Body of pancreas (tissue), 4 donors: ENCODE results near the gene SYPL1.

Experiments
- POLR2A ChIP-seq, 3 donors: fragments of 450-650 bp; IDR thresholded peaks; one replicate each; pipeline ENCODE4 v1.6.1; 2016; ENCODE audit warnings: antibody characterized with exemption in 3 of 3, mild to moderate bottlenecking in 2 of 3
- TF ChIP-seq, protein P1 (sequence below), 7 experiments: fragments of 450-650 bp in 4 of 7; fragments of 200-600 bp in 3 of 7; sonication (generic) in 3 of 7; IDR thresholded peaks; one replicate each; pipeline ENCODE4 v1.5.1; 2016 to 2019; ENCODE audit warnings: antibody characterized with exemption in 7 of 7

DNA sequence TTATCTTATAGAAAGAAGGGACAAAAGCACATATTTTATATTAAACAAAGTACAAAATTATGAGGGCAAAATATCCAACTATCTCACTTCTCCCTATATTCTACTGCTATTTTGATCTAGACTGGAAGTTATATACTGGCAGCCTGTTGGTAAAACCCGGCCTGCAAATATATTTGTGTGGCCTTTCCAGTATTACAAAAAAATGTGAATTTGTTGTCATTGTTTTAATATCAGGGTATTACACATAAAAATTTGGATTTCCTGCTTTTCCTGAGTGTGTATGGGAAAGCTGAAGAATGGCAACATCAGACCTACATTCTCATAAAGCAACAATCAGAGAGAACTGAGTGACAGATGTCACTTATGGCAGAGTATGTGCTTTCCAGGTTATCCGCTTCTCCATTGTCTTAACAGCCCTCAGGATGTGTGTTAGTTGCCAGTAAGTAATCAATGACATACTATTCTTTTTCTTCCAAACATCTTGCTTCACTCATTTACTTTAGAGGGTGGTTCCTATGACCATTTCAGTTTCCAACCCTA lies 7.3 kb downstream of the SYPL1 start:
- no peak for TF ChIP-seq POLR2A (IDR thresholded peaks at IDR 0.05)
- TF ChIP-seq, protein P1, sequence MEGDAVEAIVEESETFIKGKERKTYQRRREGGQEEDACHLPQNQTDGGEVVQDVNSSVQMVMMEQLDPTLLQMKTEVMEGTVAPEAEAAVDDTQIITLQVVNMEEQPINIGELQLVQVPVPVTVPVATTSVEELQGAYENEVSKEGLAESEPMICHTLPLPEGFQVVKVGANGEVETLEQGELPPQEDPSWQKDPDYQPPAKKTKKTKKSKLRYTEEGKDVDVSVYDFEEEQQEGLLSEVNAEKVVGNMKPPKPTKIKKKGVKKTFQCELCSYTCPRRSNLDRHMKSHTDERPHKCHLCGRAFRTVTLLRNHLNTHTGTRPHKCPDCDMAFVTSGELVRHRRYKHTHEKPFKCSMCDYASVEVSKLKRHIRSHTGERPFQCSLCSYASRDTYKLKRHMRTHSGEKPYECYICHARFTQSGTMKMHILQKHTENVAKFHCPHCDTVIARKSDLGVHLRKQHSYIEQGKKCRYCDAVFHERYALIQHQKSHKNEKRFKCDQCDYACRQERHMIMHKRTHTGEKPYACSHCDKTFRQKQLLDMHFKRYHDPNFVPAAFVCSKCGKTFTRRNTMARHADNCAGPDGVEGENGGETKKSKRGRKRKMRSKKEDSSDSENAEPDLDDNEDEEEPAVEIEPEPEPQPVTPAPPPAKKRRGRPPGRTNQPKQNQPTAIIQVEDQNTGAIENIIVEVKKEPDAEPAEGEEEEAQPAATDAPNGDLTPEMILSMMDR (IDR thresholded peaks at IDR 0.05): no peak
